ENCODE measurements around the gene ZNF574.
"Not testable (repeated sequence)": the region's sequence is repeated elsewhere in the genome, so short reads cannot be mapped to it uniquely, and the experiment has no call there.

The ZNF574 gene, protein sequence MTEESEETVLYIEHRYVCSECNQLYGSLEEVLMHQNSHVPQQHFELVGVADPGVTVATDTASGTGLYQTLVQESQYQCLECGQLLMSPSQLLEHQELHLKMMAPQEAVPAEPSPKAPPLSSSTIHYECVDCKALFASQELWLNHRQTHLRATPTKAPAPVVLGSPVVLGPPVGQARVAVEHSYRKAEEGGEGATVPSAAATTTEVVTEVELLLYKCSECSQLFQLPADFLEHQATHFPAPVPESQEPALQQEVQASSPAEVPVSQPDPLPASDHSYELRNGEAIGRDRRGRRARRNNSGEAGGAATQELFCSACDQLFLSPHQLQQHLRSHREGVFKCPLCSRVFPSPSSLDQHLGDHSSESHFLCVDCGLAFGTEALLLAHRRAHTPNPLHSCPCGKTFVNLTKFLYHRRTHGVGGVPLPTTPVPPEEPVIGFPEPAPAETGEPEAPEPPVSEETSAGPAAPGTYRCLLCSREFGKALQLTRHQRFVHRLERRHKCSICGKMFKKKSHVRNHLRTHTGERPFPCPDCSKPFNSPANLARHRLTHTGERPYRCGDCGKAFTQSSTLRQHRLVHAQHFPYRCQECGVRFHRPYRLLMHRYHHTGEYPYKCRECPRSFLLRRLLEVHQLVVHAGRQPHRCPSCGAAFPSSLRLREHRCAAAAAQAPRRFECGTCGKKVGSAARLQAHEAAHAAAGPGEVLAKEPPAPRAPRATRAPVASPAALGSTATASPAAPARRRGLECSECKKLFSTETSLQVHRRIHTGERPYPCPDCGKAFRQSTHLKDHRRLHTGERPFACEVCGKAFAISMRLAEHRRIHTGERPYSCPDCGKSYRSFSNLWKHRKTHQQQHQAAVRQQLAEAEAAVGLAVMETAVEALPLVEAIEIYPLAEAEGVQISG

DNA sequence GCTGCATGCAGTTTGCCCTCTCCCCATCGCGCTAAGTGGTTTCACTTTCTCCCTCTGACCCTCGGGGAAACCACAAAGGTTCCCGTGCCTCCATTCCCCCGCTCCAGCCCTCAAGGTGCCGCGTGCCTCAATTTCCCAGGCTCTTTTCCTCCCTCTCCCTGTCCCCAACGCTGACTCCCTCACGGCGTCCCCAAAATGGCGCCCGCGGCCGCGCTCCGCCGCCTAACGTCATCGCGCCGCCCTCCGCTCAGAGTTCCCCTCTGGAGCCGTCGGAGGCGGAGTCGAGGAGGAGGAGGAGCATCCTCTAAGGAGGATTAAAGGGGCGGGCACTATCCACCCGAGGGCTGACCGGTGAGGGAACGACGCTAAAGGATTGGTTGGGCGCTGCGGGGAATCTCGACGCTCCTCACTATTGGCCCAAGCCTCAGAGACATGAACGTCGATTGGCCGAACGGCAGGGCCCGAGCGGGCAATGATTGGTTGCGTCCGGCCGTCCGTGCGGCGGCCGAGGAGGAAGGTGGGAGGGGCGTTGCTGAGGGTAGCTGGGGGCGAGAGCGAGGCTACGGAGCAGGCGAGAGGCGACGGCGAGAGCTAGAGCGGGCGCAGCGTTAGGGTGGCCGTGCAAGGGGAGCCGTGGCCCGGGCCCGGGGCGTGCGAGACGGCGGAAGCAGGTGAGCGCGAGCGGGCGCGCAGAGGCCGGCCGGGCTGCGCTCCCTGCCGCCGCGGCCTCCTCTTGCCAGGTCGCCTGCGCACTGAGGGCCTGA is at the start of gene ZNF574:
ZNF574 (plus strand) TSS at position 551 of the 764 bp plus-strand sequence. CDS start 2,441 bp downstream, outside the sequence.
- DNase-seq, result peak; percentile 99

DNA sequence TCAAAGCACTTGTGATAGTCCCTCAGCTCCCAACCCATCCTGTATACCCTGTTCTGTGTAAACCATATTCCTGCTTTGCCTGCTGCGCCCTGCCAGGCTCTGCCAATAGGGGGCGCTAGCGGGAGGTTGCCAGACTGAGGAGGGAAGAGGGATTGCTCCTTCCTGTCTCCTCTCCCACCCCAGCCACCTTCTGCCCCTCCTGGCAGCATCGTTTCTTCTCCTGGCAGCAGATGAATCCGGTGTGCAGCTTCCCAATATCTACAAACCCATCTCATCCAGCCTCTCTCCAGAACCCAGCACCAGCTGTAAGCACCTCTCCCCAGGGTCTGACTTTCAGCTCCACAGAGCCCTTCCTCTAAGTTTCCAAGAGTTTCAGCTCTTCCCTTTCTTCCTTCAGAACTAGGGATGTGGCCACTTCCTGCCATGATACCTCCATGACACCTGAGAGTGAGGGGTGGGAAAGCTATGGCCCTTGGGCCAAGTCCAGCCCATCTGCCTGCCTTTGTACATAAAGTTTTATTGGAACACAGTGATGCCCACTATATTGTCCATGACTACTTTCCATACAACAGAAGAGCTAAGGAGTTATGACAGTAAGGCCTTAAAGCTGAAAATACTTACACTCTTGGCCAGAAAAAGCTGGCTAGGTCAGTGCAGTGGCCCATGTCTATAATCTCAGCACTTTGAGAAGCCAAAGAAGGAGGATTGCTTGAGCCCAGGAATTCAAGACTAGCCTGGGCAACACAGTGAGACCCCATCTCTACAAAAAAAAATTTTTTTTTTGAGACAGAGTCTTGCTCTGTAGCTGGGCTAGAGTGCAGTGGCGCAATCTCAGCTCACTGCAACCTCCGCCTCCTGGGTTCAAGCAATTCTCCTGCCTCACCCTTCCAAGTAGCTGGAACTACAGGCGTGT is 47.4 kb upstream of the ZNF574 start:
- no peak for DNase-seq

DNA sequence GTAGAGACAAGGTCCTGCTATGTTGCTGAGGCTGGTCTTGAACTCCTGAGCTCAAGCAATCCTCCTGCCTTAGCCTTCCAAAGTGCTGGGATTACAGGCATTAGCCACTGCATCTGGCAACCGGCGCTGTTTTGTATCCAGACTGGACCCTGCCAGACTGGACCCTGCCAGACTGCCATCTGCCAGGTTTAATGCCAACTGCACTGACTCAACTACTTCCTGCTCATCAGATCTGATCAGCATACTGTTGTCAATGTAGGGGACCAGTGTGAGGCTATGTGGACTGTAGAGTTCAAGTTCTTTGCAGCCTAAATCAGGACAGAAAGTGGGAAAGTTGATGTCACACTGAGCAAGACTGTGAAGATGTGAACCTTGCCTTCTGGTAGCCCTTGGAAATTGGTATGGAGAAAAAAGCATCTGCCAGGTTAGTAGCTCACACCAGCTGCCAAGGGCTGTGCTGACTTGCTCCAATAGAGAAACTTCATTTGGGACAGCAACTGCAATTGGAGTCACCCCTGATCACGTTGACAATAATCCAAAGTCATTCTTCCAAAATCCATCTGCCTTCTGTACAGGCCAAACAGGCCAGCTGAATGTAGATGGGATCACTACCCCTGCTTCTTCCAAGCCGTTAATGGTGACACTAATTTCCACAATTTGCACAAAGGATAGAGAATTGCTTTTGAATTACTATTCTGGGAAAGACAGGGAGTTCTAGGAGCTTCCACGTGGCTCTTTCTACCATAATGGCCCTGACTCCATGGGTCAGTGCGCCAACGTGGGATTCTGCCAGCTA is 45.1 kb upstream of the ZNF574 start:
- no peak for DNase-seq

DNA sequence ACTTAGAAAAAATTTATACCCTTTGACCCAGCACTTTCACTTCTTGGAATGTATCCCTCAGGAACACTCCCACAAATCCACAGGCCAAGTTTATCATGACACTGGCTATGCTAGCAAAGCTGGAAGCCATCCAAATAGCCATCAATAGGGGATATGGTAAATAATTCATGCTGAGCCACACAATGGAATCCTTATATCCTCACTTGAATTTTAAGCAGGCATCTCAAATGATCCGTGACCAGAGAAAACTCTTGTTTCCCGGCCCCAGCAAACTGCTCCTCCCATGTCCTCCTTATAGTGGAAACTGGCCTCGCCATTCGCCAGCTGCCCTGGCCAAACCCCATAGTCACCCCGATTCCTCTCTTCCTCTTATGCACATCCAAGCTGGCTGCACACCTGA is 43.5 kb upstream of the ZNF574 start:
- no peak for DNase-seq

DNA sequence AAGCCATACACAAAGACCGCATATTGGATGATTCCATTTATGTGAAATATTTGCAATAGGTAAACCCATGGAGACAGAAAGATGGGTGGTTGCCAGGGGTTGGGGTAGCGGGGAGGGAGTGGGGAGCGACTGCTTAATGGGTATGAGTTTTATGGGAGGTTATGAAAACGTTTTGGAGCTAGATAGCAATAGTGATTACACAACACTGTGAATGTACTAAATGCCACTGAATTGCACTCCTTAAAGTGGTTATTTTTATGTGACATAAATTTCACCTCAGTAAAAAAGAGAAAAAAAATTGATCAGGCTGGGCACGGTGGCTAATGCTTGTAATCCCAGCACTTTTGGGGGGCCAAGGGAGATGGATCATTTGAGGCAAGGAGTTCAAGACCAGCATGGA is 42.6 kb upstream of the ZNF574 start:
- DNase-seq, result no peak

DNA sequence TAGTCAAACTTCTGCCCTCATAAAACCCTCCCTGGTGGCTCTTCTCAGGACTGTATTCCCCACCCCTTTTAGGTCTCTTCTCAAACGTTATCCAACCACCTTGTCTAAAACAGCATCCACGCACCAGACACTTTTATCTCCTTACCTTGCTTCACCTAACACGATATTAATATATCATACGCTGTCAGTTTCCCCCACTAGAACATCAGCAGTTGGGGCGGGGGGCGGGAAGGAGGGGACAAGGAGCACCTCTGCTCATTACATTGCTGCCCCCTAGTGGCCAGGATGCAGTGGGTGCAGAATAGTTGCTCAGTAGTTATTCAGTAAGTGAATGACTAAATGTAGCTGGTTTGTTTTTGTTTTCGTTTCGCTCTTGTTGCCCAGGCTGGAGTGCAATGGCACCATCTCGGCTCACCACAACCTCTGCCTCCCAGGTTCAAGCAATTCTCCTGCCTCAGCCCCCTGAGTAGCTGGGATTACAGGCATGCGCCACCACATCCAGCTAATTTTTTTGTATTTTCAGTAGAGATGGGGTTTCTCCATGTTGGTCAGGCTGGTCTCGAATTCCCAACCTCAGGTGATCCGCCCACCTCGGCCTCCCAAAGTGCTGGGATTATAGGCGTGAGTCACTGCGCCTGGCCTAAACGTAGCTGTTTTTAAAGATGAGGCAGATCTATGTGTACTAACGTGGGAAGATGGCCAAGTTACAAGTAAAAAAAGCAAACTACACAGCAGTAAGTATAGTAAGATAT is 41.1 kb upstream of the ZNF574 start:
- peak; percentile 58 to 68 for DNase-seq

DNA sequence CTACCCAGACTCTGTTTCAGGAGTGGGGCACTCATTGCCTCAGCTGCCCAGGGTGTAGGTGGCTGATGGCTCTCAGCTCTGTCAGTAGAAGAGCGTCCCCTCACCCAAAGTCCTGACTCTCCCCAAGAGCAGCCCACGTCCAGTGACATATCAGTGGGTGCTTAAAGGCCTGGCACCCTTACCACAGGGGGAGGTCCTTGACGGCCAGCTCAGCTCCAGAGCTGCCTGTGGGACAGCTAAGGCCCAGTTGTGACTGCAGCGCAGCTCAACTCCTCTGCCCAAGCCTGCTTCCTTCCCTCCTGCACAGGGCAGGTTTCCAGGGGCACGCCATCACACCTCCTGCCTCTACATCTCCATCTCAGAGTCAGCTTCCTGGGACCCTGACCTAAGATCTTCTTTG is 38.3 kb upstream of the ZNF574 start:
- DNase-seq, result no peak

DNA sequence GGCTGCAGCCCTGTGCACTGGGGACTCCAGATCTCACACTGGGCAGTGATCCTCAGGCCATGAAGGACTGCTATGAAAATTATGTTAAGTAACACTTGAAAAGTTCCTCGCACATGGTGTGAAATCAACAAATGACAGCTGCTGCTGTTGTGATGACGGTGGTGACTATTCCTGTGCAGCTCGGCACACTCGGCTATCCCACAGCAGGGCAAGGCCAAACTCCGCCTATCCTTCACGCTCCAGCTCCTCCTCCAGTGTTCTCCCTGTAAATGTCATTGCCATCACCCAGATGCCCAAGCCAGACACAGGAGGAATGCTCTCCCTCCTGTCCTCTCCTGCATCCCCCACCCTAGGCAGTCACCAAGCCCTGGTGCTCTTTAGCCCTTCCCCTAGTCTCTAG is 37.3 kb upstream of the ZNF574 start:
- no peak for DNase-seq

DNA sequence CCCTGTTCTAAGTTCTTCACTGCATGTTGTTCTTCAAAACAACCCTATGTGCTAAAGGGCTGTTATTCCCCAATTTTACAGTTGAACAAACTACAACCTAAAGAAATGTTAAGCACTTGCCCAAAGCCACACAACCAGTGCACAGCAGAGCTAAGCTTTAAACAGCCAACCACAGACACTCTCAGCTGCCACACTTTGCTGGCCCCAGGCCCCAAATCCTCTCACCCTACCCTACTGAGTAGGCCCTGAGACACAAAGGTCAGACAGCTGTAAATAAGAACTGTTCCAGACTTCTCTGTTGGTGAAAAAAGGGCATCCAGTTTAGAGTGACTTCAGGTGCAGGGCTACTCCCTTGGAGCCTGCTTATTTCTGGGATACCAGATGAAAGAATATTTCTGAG is 35.9 kb upstream of the ZNF574 start:
- DNase-seq, result no peak

DNA sequence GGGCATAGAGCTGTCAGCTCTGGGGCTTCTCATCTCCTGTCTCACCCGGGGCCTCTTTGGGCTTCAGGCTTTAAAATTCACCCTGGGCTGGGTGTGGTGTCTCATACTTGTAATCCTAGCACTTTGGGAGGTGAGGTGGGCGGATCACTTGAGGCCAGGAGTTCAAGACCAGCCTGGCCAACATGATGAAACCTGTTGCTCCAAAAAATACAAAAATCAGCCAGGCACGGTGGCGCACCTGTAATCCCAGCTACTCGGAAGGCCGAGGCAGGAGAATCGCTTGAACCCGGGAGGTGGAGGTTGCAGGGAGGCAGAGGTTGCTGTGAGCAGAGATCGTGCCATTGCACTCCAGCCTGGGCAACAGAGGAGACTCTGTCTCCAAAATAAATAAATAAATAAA is 35.5 kb upstream of the ZNF574 start:
- DNase-seq, result not testable (repeated sequence)

DNA sequence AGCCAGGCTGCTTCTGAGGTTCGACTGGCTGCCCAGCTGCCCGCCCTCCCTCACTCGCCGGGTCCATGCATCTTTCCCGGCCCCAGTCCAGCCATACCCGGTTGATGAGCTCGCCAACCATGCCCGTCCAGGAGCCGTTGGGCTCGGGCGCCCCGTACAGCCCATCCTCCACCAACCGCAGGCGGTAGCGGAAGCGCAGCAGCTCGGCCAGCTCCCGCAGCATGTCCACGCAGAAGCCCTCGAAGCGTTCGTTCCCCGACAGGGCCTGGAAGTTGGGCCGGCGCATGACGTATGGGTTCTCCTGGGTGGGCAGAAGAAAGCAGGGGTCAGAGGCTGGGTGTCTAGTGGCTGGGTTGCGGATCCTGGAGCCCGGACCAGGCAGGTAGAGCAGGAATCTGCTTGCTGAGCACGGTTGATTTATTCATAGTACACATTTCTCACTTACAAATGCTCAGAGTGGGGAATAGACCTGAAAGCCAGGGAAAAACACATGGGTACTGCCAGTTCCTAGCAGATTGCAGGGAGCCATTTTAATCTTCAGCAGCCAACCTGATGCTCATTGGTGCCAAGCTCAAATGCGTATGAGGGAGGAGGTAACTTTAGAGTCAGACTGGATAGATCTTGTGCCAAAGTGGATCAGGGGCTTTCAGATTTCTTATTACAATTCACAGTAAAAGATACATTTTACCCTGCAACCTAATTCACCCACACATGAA is 33.4 kb upstream of the ZNF574 start:
- DNase-seq, result no peak

DNA sequence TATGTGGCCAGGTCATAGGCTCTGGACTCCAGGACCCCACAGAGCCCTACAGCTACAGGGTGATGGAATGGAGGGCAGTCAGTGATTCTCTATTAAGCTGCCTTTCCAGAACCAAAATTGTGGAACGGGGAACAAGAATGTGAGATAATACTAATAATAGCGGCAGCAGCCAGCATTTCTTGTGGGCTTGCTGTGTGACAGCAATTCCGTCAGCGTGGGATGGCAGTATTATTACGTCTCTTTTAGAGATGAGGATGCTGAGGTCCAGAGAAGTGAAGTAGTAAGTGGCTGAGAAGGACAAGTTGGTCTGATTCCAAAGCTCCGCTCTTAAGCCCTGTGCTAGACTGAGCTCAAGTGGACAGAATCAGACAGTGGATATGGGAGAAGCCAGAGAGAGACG is 30.4 kb upstream of the ZNF574 start:
- DNase-seq, result no peak

DNA sequence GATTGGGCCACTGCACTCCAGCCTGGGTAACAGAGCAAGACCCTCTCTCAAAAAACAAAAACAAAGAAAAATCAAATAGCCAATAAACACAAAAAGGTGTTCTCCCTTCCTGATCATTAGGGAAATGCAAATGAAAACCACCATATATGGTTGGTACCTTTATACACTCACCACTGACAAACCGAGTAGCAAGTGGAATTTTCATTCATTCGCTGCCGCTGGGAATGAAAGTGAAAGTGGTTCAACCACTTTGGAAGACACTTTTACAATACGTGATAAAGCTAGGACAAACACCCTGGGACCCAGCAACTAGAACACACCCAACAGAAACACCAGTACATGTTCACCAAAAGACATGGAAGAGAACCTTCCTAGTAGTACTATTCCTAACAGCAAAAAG is 27.0 kb upstream of the ZNF574 start:
- DNase-seq, result peak in 1 of 2 donors; percentile 25

DNA sequence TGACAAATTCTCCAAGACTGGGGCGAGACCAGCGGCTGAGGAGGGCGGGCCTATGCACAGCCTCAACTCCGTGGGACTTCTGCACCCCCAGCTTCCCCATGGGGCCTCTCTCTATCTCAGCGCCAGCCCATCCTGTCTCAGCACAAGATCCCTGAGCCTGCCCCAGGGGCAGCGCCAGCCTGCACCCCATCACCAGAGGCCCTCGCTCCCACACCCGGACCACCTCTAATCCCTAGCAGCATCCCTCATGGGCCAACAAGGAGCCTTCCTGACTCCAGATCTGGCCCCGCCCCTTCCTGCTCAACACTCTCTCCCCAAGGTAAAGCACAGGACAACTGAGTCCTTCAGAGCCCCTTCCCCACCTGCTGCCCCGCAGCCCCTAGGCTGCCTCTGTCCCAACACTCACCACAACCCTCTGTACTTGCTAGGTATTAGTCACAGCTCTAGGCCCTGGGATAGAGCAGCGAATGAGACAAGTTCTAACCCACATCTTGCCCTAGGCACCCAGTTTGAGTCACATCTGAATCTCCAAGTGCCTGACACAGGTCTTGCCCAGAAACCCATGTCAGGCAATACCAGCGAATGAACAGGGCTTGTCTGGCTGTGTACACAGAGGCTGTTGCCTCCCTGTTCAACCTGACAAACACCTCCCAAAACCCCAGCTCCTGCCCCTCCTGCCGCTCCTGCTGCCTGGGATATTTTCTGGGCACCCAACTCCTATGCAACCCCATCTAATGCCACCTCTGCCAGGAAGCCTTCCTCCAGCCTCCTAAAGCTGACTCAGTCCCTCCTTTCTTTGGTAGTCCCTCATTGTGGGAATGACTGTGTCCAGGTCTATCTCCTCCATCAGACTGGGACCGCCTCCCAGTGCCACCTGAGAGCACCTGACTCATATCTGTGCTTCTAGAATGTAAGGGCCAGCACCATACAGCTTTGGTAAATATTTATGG is 24.5 kb upstream of the ZNF574 start:
- no peak for DNase-seq

DNA sequence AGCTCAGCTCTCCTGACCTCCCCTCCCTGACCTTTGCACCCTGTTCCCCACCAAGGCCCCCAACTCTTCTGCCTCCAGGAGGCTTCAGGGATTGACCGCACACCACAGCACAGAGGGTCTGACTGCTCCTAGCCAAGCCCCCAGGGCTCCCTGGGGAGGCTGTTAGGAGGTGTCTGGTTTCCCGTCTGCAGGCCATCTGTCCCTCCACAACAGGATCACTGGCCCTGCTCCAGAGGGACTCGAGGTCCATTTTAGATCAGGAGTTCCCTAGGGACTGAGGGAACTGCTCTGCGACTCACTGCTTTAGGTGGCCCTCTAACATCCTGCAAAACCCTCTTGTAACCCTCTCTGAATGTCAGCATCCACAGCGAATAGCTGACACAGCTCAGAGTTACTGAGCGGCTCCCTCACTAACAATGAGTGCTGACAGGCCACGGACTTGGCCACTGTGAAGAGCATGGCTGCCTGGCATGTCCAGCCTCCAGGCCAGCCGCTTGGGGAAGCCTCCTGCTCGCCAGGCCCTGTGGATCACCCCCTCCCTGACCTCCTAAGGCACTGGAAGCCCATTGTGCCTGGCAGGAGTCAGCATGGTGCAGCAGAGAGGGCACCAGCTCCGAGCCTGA is 23.6 kb upstream of the ZNF574 start:
- no peak for DNase-seq

DNA sequence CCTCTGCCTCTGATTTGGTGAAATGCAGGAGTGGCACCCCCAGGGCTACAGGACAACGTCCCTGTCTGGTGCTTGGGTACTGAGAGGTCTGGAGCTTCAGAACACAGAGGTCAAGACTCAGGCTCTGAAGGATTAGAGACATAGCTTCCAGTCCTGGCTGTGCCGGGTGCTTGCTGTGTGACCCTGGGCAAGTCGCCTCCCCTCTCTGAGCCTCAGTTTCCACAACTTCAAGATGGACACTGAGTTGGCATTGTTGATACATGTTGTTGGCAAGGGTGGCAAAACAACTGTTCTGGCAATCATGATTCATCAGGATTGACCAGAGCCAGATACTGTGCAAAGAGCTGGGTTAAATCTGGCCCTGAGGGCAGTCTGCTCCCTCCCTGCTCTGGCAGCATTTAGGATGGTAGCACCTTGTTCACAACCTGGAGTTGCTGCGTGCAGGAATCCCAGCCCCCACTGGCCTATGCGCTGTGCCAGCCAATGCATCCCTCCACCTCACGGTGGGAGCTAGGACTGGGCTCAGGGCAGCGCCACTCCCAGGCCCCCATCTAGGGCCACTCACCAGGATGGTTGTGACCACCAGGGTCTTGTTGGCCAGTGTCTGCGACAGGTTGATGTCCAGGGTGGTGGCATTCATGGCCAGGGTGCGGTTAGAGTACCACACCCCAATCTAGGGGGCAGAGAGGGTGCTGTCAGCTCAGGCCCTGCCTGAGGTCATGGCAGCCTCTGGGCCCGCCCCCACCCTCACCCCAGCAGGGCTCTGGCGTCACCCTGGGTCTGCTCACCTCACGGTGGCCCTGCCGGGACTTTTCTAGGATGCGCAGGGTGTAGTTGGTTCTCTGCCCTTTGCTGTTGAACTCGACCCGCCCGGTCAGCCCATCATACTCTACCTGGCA is 22.7 kb upstream of the ZNF574 start:
- no peak for DNase-seq

DNA sequence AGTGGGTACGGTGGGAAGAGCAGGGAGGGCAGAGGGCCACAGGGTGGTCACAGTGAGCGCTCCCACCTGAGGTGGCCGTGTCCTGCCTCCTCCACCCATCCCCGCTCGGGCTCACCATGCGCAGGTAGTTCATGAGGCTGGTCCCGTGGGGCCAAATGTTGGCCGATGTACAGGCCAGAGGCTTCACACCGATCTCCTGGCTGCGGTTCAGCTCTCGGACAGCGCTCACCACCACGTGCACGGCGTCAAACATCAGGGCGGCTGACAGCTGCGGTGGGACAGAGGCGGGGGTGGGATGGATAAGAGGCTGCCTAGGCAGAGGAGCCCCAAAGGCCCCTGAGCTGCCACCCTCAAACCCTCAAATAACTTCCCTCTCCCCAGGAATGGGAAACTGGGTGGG is 21.8 kb upstream of the ZNF574 start:
- no peak for DNase-seq

Measured in CD4-positive, alpha-beta T cell treated with Interleukin-1 beta for 1 hour (primary cell).